GM12865 (cell line): ENCODE results near the gene GPX1.
"Not testable (repeated sequence)": the region's sequence is repeated elsewhere in the genome, so short reads cannot be mapped to it uniquely, and the experiment has no call there.

ENCODE experiments used
- DNase-seq: peaks from one replicate; pipeline ENCODE4 v3.0.0; 2010; ENCODE audit warnings: low read depth
- H3K4me3 ChIP-seq: 2 replicates; pipeline ENCODE4 v1.5.1; 2011; ENCODE audit warnings: mild to moderate bottlenecking, low read depth, low read length, control low read depth
- CTCF ChIP-seq: IDR thresholded peaks from 2 replicates; pipeline ENCODE4 v1.5.1; 2011; ENCODE audit warnings: low read length, control low read depth, low read depth, inconsistent platforms; ENCODE audit not compliant: insufficient read depth; ENCODE audit errors: missing control alignments

The GPX1 gene

GRCh38 chr3:49333091-49333490, 25.1 kb downstream of the GPX1 start:
- no peak for DNase-seq
- no peak overlapping the region for H3K4me3 ChIP-seq
- no peak for TF ChIP-seq CTCF

- no peak overlapping the region for H3K4me3 ChIP-seq
- TF ChIP-seq CTCF = no peak
- DNase-seq = no peak
These were observed 29.0 kb downstream of the GPX1 start for GRCh38 chr3:49329186-49329585.

- not testable (repeated sequence) for H3K4me3 ChIP-seq, DNase-seq
These were observed 29.8 kb downstream of the GPX1 start for GRCh38 chr3:49328350-49328749.

GRCh38 chr3:49327485-49327884, 30.7 kb downstream of the GPX1 start:
- DNase-seq = no peak
- TF ChIP-seq CTCF = peak; percentile 23

GRCh38 chr3:49324768-49325167, 33.4 kb downstream of the GPX1 start:
- no peak for TF ChIP-seq CTCF
- DNase-seq = no peak
- no peak overlapping the region for H3K4me3 ChIP-seq

More at GRCh38 chr3:49327485-49327884, 30.7 kb downstream of the GPX1 start:
- no peak overlapping the region for H3K4me3 ChIP-seq

GRCh38 chr3:49316696-49317457, 41.3 kb downstream of the GPX1 start:
- H3K4me3 ChIP-seq = no peak overlapping the region
- TF ChIP-seq CTCF = no peak

GRCh38 chr3:49313896-49314688, 44.1 kb downstream of the GPX1 start:
- peak; percentile 61 for DNase-seq

More at GRCh38 chr3:49316696-49317457, 41.3 kb downstream of the GPX1 start:
- DNase-seq = no peak

More at GRCh38 chr3:49313896-49314688, 44.1 kb downstream of the GPX1 start:
- no peak for TF ChIP-seq CTCF
- no peak overlapping the region for H3K4me3 ChIP-seq
